ENCODE data around the gene KDM4B. TPM values are rescaled to one million over a fixed set of nuclear protein-coding genes. Genes with fewer than 3 reads are reported as not detected.
A peak's percentile ranks its signal among the peaks of the same experiment; 100 is the strongest.

The KDM4B gene
- total and polyA plus RNA-seq, 9 of the 15 experiments (the other 6 are each of a cell fraction or from before 2014, with no cell fraction given): 0.21 to 29.9 (median 7.3) TPM

DNA sequence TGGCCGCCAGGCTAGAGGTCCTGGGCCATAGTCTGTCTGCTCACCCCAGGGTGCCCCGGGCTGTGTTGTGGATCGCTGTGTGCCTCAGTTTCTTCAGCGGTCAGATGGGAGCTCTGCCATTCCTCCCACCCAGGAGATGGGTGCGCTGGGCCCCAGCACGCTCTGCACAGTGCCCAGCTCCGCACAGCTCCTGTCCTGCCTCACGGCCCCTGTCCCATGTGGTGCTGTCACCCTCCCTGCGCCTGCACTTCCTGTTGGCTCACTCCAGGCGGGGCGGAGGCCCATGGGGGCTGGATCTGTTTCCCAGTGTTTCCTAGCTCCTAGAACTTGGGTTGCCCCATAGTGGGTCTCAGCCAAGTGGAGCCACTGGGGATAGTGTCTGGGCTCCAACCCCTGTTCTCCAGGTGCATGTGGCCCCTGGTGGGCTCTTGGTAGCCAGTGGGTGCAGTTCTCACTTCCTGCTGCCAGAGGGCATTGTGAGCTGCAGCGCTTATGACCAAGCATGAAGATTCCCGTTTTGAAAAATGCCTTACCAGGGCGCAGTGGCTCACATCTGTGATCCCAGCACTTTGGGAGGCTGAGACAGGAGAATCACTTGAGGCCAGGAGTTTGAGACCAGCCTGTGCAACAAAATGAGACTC is 69.8 kb downstream of the KDM4B start (continued):
- TF ChIP-seq ZBTB7A (IDR thresholded peaks at IDR 0.05; ENCODE audit: borderline replicate concordance, control insufficient read depth, low read depth, low read length): peak; percentile 33; the same call in 1 of the 2 replicates
- no peak for TF ChIP-seq ZNF124 (CRISPR knock-in tag; IDR thresholded peaks at IDR 0.05)
- TF ChIP-seq, protein P1, sequence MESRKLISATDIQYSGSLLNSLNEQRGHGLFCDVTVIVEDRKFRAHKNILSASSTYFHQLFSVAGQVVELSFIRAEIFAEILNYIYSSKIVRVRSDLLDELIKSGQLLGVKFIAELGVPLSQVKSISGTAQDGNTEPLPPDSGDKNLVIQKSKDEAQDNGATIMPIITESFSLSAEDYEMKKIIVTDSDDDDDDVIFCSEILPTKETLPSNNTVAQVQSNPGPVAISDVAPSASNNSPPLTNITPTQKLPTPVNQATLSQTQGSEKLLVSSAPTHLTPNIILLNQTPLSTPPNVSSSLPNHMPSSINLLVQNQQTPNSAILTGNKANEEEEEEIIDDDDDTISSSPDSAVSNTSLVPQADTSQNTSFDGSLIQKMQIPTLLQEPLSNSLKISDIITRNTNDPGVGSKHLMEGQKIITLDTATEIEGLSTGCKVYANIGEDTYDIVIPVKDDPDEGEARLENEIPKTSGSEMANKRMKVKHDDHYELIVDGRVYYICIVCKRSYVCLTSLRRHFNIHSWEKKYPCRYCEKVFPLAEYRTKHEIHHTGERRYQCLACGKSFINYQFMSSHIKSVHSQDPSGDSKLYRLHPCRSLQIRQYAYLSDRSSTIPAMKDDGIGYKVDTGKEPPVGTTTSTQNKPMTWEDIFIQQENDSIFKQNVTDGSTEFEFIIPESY (CRISPR knock-in tag; IDR thresholded peaks at IDR 0.05): peak; percentile 77; the same call in 1 of the 2 replicates
- TF ChIP-seq NFXL1 (CRISPR knock-in tag; IDR thresholded peaks at IDR 0.05): no peak
- TF ChIP-seq SRF (CRISPR knock-in tag; IDR thresholded peaks at IDR 0.05): no peak
- TF ChIP-seq ZKSCAN8 (CRISPR knock-in tag; IDR thresholded peaks at IDR 0.05): no peak
- TF ChIP-seq YBX1 (IDR thresholded peaks at IDR 0.05): no peak
- TF ChIP-seq HNRNPK (IDR thresholded peaks at IDR 0.05; ENCODE audit: low read depth, low read length, poor library complexity, severe bottlenecking): no peak
- TF ChIP-seq BRF1 (IDR thresholded peaks at IDR 0.05; ENCODE audit: borderline replicate concordance, extremely low read depth, insufficient read length): no peak
- TF ChIP-seq ARNT (IDR thresholded peaks at IDR 0.05): no peak
- TF ChIP-seq, protein P2, sequence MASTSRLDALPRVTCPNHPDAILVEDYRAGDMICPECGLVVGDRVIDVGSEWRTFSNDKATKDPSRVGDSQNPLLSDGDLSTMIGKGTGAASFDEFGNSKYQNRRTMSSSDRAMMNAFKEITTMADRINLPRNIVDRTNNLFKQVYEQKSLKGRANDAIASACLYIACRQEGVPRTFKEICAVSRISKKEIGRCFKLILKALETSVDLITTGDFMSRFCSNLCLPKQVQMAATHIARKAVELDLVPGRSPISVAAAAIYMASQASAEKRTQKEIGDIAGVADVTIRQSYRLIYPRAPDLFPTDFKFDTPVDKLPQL (IDR thresholded peaks at IDR 0.05; ENCODE audit: extremely low read depth, insufficient read length): no peak
